GM20000 (cell line): ENCODE results near the gene CDC42EP3.

Experiments used
- DNase-seq: peaks from one replicate; pipeline ENCODE4 v3.0.0; 2012; ENCODE audit warnings: low spot score
- CTCF ChIP-seq: IDR thresholded peaks from 2 replicates; pipeline ENCODE4 v1.5.1; 2012; ENCODE audit warnings: mild to moderate bottlenecking, control low read depth; ENCODE audit errors: extremely low read depth, missing control alignments

Gene CDC42EP3, protein sequence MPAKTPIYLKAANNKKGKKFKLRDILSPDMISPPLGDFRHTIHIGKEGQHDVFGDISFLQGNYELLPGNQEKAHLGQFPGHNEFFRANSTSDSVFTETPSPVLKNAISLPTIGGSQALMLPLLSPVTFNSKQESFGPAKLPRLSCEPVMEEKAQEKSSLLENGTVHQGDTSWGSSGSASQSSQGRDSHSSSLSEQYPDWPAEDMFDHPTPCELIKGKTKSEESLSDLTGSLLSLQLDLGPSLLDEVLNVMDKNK

GRCh38 chr2:37671009-37671815 is at the start of gene CDC42EP3:
TSS of gene CDC42EP3 (minus strand) at chr2:37671642. CDS start at chr2:37646587, 25,055 bp downstream.
- peak; percentile 91 for DNase-seq
- TF ChIP-seq CTCF, result no peak

- no peak for TF ChIP-seq CTCF
- DNase-seq, result no peak
Measured at GRCh38 chr2:37721201-37721560, 49.7 kb upstream of the CDC42EP3 start.

- TF ChIP-seq CTCF, result no peak
- DNase-seq, result no peak
Measured at GRCh38 chr2:37720533-37721200, 49.2 kb upstream of the CDC42EP3 start.

- no peak for TF ChIP-seq CTCF
- no peak for DNase-seq
Measured at GRCh38 chr2:37718515-37719161, 47.2 kb upstream of the CDC42EP3 start.

DNA sequence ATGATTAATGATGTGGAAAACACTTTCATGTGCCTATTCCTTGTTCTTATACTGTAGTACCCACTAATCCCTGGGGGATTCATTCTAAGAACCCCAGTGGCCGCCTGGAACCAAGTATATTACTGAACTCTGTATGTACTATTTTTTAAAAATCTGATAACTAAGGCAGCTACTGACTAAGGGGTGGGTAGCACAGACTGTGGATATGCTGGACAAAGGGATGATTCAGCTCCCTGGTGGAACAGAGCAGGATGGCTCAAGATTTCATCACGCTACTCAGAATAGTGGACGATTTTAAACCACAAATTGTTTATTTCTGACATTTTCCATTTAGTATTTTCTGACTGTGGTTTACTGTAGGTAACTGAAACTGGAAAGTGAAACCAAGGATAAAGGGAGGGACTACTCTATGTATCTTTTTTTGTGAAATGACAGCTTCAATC is 41.8 kb upstream of the CDC42EP3 start:
- DNase-seq, result no peak
- no peak for TF ChIP-seq CTCF

DNA sequence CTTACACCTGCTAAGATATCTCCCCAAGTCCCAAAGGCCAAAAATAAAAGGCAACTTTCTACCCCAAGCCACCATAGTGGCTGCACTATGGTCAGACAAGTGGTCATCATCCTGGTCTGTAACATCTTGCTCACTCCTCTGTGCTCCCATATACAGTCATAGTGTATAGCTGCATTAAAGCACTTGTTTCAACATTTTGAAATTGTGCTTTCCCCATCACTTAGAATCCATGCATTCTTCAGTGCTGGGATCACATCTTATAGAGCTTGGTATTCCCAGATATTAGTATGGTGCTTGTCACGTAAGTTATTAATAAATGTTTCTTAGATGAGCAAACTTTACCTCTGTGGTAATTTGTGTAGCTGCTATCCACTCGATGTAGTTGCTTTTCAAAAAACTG is 40.4 kb upstream of the CDC42EP3 start:
- no peak for DNase-seq
- no peak for TF ChIP-seq CTCF
